Lower leg skin (tissue), 3 donors: Measurements from ENCODE around the gene NIP7.

ENCODE experiments used
- CTCF ChIP-seq, 3 donors: fragments of 450-650 bp; IDR thresholded peaks; one replicate each; pipeline ENCODE4 v1.5.1; 2016; ENCODE audit warnings: antibody characterized with exemption in 3 of 3, mild to moderate bottlenecking in 3 of 3, moderate library complexity in 2 of 3
- POLR2A ChIP-seq, 2 donors: fragments of 450-650 bp; IDR thresholded peaks; one replicate each; pipeline ENCODE4 v1.6.1; 2016 to 2017; ENCODE audit warnings: antibody characterized with exemption in 2 of 2, mild to moderate bottlenecking in 1 of 2, moderate library complexity in 1 of 2

GRCh38 chr16:69307091-69307490, 32.5 kb upstream of the NIP7 start:
- TF ChIP-seq CTCF (IDR thresholded peaks at IDR 0.05) (no peak), POLR2A (IDR thresholded peaks at IDR 0.05) (no peak)
